Transverse colon (tissue), 4 donors: ENCODE data around the gene LGR6. TPM values are rescaled to one million over a fixed set of nuclear protein-coding genes. Genes with fewer than 3 reads are reported as not detected.

Source experiments
- DNase-seq: peaks from one replicate; pipeline ENCODE4 v3.0.0-alpha.2; 2019
- H3K27ac ChIP-seq, 4 donors: fragments of 200-600 bp; sonication (generic); 2 replicates each; pipeline ENCODE4 v1.5.1; 2016 to 2018; ENCODE audit warnings: inconsistent platforms in 4 of 4
- H3K27me3 ChIP-seq: fragments of 200-600 bp; sonication (generic); 2 replicates; pipeline ENCODE4 v1.5.1; 2017; ENCODE audit warnings: inconsistent platforms
- H3K36me3 ChIP-seq, 4 donors: fragments of 200-600 bp; sonication (generic); 2 replicates each; pipeline ENCODE4 v1.5.1; 2017 to 2019; ENCODE audit warnings: inconsistent platforms in 4 of 4
- H3K4me1 ChIP-seq, 4 donors: fragments of 200-600 bp; sonication (generic); 2 replicates each; pipeline ENCODE4 v1.5.1; 2017 to 2020; ENCODE audit warnings: inconsistent platforms in 4 of 4
- H3K4me3 ChIP-seq, 4 donors: fragments of 200-600 bp; sonication (generic); 1 replicate in 1 of 4; 2 replicates in 3 of 4; pipeline versions ENCODE4 v1.5.1 to v1.6.1; 2017 to 2019; ENCODE audit warnings: inconsistent platforms in 4 of 4
- H3K9me3 ChIP-seq, 2 donors: fragments of 200-600 bp; sonication (generic); 2 replicates each; pipeline ENCODE4 v1.5.1; 2017 to 2019; ENCODE audit warnings: inconsistent platforms in 2 of 2
- CTCF ChIP-seq, 5 experiments: fragments of 200-600 bp in 3 of 5; fragments of 450-650 bp in 2 of 5; sonication (generic) in 3 of 5; IDR thresholded peaks; 1 replicate in 2 of 5; 2 replicates in 3 of 5; pipeline ENCODE4 v1.5.1; 2016 to 2017; ENCODE audit warnings: antibody characterized with exemption in 5 of 5, inconsistent platforms in 3 of 5, mild to moderate bottlenecking in 2 of 5, moderate library complexity in 1 of 5
- EP300 ChIP-seq: sonication (generic); formaldehyde crosslinking; IDR thresholded peaks from one replicate; pipeline ENCODE4 v1.6.1; 2017; ENCODE audit warnings: antibody characterized with exemption, low read depth
- POLR2A ChIP-seq: fragments of 450-650 bp; IDR thresholded peaks from one replicate; pipeline ENCODE4 v1.6.1; 2016; ENCODE audit warnings: antibody characterized with exemption, mild to moderate bottlenecking, moderate library complexity
- POLR2AphosphoS5 ChIP-seq, 3 donors: sonication (generic); formaldehyde crosslinking; IDR thresholded peaks; one replicate each; pipeline ENCODE4 v1.6.1; 2016; ENCODE audit warnings: antibody characterized with exemption in 3 of 3
- WGBS, 2 donors: methylation state at CpG; one replicate each; pipeline ENCODE4 v1.1.5; 2018; ENCODE audit warnings: low coverage in 1 of 2; 5-methylcytosine and 5-hydroxymethylcytosine counted together
- in situ Hi-C, 4 donors: fragments of 200-750 bp; cut with MboI; loops; one replicate each; pipeline versions ENCODE4 v1.15.0 to v1.15.1; 2017; ENCODE audit warnings: low sequenced_read_pairs in 3 of 4, low pct_ligation_motif_present in 1 of 4, low pct_unique_long_range_greater_than_20kb in 1 of 4
- intact Hi-C: fragments of 100-400 bp; cut with DNase I; formaldehyde crosslinking; loops from one replicate; pipeline ENCODE4 v1.15.1; 2023; ENCODE audit warnings: low total_unique reads
- total RNA-seq, 4 donors: library from RNA; depleted of rRNA; stranded (reverse); fragments of >200 nt; gene quantifications; one replicate each; pipeline ENCODE4 v1.1.0, GENCODE V29; 2016

The LGR6 gene
- total RNA-seq, 4 donors from 2014 or later, result 0.41 to 1.6 TPM; not detected in 2

DNA sequence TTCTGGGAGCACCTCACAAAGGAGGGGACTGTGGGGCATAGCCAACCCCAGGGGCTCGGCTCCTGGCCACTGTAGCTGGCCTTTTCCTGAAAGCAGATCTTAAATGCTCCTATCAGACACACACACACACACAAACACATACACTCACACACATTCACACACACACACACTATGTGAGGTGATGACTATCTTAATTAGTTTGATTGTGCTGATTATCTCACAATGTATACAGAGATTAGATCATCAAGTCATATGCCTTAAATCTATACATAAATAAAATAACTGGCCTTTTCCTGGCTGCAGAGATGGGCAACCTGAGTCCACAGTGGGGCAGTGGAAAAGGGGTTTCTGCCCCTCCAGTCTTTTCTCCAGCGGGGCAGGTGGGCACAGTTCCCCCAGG lies 27.1 kb downstream of the LGR6 start:
- no peaks in the 10 kb centered on the region for H3K36me3 ChIP-seq
- 77% methylated on average over 2 of the region's 2 CpGs; no CpG with 5 or more reads in 1 of the 2 donors for WGBS, 2 donors
- peaks cover 10% of the 10 kb centered on the region for H3K27me3 ChIP-seq
- no peaks in the 10 kb centered on the region for H3K4me1 ChIP-seq
- intact Hi-C loops (no loop called here), in situ Hi-C loops (no loop called here)
- H3K27ac ChIP-seq, result no peak overlapping the region
- H3K9me3 ChIP-seq, result no peaks in the 10 kb centered on the region
- DNase-seq, result no peak
- no peak overlapping the region for H3K4me3 ChIP-seq
- TF ChIP-seq EP300 (no peak), CTCF (IDR thresholded peaks at IDR 0.05) (no peak)

DNA sequence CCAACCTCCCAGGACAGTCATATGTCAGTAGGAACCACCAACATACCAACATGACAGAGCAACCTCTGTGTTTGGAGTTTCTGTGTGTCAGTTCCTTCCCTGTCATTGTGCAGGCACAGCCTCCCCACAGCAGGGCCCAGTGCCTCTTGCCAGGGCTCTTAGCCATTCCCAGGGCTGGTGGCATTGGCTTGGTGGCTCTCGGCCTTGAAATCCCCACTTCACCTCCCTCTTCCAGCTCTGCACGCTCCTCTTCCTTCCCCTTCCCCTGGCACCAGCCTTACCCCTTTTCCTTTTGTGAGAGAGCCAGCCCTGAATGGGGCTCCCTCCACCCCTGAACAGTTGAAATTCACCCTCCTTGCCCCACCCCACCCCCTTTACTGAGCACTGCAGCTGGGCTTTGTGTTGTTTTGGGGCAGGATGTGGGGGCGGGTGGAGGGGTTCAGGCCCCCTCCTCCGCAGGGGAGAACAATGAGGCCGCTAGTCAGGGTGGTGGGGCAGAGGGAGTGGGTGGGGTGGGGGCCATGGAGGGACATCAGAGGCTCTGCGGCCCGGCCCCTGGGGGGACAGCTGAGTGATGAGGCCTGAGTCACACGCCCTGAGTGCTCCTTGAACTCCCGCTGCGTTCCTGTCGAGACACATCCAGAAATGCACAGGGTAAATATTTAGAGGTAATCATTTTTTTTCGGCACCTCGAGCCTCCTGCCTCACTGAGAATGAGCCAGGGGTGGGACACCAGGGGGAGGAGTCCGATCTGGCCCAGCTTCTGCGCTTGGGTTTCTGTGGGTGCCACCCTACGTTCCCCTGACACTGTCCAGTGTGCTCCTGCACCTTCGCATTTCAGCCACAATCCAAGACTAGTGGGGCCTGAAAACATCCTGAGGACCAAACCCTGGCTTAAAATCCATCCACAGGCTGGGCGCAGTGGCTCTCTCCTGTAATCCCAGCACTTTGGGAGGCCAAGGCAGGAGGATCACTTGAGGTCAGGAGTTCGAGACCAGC lies 28.6 kb downstream of the LGR6 start:
- DNase-seq, result no peak
- Histone ChIP-seq H3K36me3 (no peaks in the 10 kb centered on the region), H3K4me1 (peaks cover 0 to 3% (median 0%) of the 10 kb centered on the region in 4 donors), H3K27ac (no peak overlapping the region), H3K4me3 (no peak overlapping the region), H3K27me3 (peaks cover 3% of the 10 kb centered on the region), H3K9me3 (no peaks in the 10 kb centered on the region)
- intact Hi-C loops (no loop called here), in situ Hi-C loops (no loop called here)
- TF ChIP-seq POLR2AphosphoS5 (IDR thresholded peaks at IDR 0.05), result no peak
- no peak for TF ChIP-seq CTCF (IDR thresholded peaks at IDR 0.05)
- TF ChIP-seq POLR2A, result no peak
- no peak for TF ChIP-seq EP300
- WGBS, 2 donors, result 59% methylated on average over 19 of the region's 19 CpGs; no CpG with 5 or more reads in 1 of the 2 donors

- in situ Hi-C loops (no loop called here), intact Hi-C loops (no loop called here)
- H3K27me3 ChIP-seq, result peaks cover 3% of the 10 kb centered on the region
- no peaks in the 10 kb centered on the region for H3K9me3 ChIP-seq
- peaks cover 0 to 7% (median 3%) of the 10 kb centered on the region in 4 donors for H3K4me1 ChIP-seq
- no peaks in the 10 kb centered on the region for H3K36me3 ChIP-seq
- WGBS, 2 donors, result 73 to 83% methylated on average over 4 to 7 of the region's 7 CpGs
- no peak for DNase-seq
- TF ChIP-seq POLR2AphosphoS5 (IDR thresholded peaks at IDR 0.05), result no peak
- no peak for TF ChIP-seq EP300
- no peak for TF ChIP-seq POLR2A
- TF ChIP-seq CTCF (IDR thresholded peaks at IDR 0.05), result no peak
- H3K27ac ChIP-seq, result no peak overlapping the region
- H3K4me3 ChIP-seq, result no peak overlapping the region
These were observed 29.7 kb downstream of the LGR6 start for GRCh38 chr1:202223121-202223860.

DNA sequence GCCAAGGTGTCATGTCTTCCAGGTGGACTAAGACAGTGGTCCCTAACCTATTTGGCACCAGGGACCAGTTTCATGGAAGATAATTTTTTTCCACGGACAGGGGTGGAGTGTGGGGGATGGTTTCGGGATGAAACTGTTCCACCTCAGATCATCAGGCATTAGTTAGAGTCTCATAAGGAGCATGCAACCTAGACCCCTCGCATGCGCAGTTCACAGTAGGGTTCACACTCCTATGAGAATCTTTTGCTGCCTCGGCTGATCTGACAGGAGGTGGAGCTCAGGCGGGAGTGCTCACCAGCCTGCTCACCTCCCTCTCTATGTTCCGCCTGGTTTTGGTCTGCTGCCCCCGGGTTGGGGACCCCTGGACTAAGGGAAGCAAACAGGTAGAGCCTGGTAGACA lies 30.9 kb downstream of the LGR6 start:
- TF ChIP-seq CTCF (IDR thresholded peaks at IDR 0.05) (no peak), EP300 (no peak), POLR2A (no peak), POLR2AphosphoS5 (IDR thresholded peaks at IDR 0.05) (no peak)
- H3K4me3 ChIP-seq, result no peak overlapping the region
- DNase-seq, result no peak
- peaks cover 0 to 7% (median 3%) of the 10 kb centered on the region in 4 donors for H3K4me1 ChIP-seq
- intact Hi-C loops, result no loop called here
- H3K9me3 ChIP-seq, result no peaks in the 10 kb centered on the region
- H3K27ac ChIP-seq, result no peak overlapping the region
- WGBS, 2 donors, result 88 to 89% methylated on average over 6 to 8 of the region's 8 CpGs
- in situ Hi-C loops, result no loop called here
- H3K27me3 ChIP-seq, result no peaks in the 10 kb centered on the region
- H3K36me3 ChIP-seq, result no peaks in the 10 kb centered on the region
